Left ventricle myocardium inferior (tissue), 1 donor: ENCODE results near the gene ZNF415. TPM values are rescaled to one million over a fixed set of nuclear protein-coding genes. Genes with fewer than 3 reads are reported as not detected.
A peak's percentile ranks its signal among the peaks of the same experiment; 100 is the strongest.

Experiments used
- DNase-seq: peaks from one replicate; pipeline ENCODE4 v3.0.0-alpha.2; 2020
- H3K27ac ChIP-seq: fragments of 200-600 bp; replicated peaks from 2 replicates; pipeline ENCODE4 v1.8.0; 2021
- H3K27me3 ChIP-seq: fragments of 200-600 bp; 2 replicates; pipeline ENCODE4 v1.8.0; 2021; ENCODE audit warnings: low read depth
- H3K36me3 ChIP-seq: fragments of 200-600 bp; 2 replicates; pipeline ENCODE4 v1.8.0; 2021
- H3K4me1 ChIP-seq: fragments of 200-600 bp; 2 replicates; pipeline ENCODE4 v1.8.0; 2021
- H3K4me3 ChIP-seq: fragments of 200-600 bp; 2 replicates; pipeline ENCODE4 v1.8.0; 2021; ENCODE audit warnings: mild to moderate bottlenecking, moderate library complexity
- H3K9me3 ChIP-seq: fragments of 200-600 bp; replicated peaks from 2 replicates; pipeline ENCODE4 v1.8.0; 2021
- CTCF ChIP-seq: fragments of 200-600 bp; IDR thresholded peaks from 2 replicates; pipeline ENCODE4 v1.8.0; 2021; ENCODE audit warnings: antibody characterized with exemption, mild to moderate bottlenecking, borderline replicate concordance
- intact Hi-C: fragments of 100-400 bp; cut with micrococcal nuclease; formaldehyde crosslinking; loops from one replicate; pipeline ENCODE4 v1.11.0; 2022
- total RNA-seq: library from RNA; stranded (reverse); fragmentation: NEBNext Ultra II Directional; extraction: Animal tissue kit (Norgen Biotek cat#: 25700); gene quantifications from one replicate; pipeline ENCODE4 v1.2.1, GENCODE V29; 2021
- donor health status: DM: no; HTN: yes; CAD: no; lungs with severe emphysema.

Gene ZNF415
- total RNA-seq, 1 donor from 2014 or later = 21.0 TPM

DNA sequence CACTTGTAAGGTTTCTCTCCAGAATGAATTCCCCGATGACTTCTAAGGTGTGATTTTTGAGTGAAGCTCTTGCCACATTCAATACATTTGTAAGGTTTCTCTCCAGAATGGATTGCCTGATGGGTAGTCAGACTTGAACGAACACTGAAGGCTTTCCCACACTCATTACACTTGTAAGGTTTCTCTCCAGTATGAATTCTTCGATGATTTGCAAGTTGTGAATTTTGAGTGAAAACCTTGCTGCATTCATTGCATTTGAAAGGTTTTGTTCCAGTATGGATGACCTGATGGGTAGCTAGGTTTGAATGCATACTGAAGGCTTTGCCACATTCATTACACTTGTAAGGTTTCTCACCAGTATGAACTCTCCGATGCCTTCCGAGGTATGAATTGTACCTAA is 63.9 kb downstream of the ZNF415 start:
- H3K4me1 ChIP-seq = no peaks in the 10 kb centered on the region
- intact Hi-C loops = no loop called here
- DNase-seq = no peak
- no peak overlapping the region for H3K4me3 ChIP-seq
- H3K27me3 ChIP-seq = no peaks in the 10 kb centered on the region
- H3K27ac ChIP-seq = no peak overlapping the region
- peaks cover 95% of the 10 kb centered on the region for H3K36me3 ChIP-seq
- TF ChIP-seq CTCF = no peak
- H3K9me3 ChIP-seq = peaks cover 76% of the 10 kb centered on the region

DNA sequence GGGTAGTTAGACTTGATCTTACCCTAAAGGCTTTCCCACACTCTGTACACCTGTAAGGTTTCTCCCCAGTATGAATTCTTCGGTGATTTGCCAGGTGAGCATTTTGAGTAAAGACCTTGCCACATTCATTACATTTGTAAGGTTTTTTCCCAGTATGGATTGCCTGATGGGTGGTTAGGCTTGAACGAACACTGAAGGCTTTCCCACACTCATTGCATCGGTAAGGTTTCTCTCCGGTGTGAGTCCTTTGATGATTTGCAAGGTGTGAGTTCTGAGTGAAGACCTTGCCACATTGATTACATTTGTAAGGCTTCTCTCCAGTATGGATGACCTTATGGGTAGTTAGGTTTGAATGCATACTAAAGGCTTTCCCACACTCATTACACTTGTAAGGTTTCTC is 64.5 kb downstream of the ZNF415 start:
- peaks cover 82% of the 10 kb centered on the region for H3K9me3 ChIP-seq

GRCh38 chr19:53057904-53058580 is 74.7 kb downstream of the ZNF415 start:
- peak overlapping the region; percentile 63 for H3K4me3 ChIP-seq

More for the DNA sequence above, 64.5 kb downstream of the ZNF415 start:
- H3K4me1 ChIP-seq = no peaks in the 10 kb centered on the region
- no peak for DNase-seq
- H3K36me3 ChIP-seq = peaks cover 88% of the 10 kb centered on the region
- no peak for TF ChIP-seq CTCF
- H3K4me3 ChIP-seq = no peak overlapping the region
- intact Hi-C loops = no loop called here
- no peaks in the 10 kb centered on the region for H3K27me3 ChIP-seq
- H3K27ac ChIP-seq = no peak overlapping the region

More at GRCh38 chr19:53057904-53058580, 74.7 kb downstream of the ZNF415 start:
- Histone ChIP-seq H3K9me3 (peaks cover 62% of the 10 kb centered on the region), H3K36me3 (no peaks in the 10 kb centered on the region), H3K27ac (peak overlapping the region; percentile 12), H3K4me1 (peaks cover 6% of the 10 kb centered on the region), H3K27me3 (peaks cover 15% of the 10 kb centered on the region)
- DNase-seq = peak; percentile 46
- TF ChIP-seq CTCF = no peak
- intact Hi-C loops = no loop called here

Other genes with a start within 250 kb of the ZNF415 start
- gene ZNF320, start 235.3 kb downstream of the ZNF415 start, total RNA-seq = 11.1 TPM
- 1.6 TPM for gene ZNF888, start 209.5 kb downstream of the ZNF415 start, total RNA-seq
- gene ZNF816, start 170.0 kb downstream of the ZNF415 start, total RNA-seq = 5.9 TPM
- gene ERVV-1, start 119.0 kb downstream of the ZNF415 start, total RNA-seq = 0.11 TPM
- not detected for gene ERVV-2, start 88.2 kb downstream of the ZNF415 start, total RNA-seq
- gene ZNF160, start 29.5 kb downstream of the ZNF415 start, total RNA-seq = 16.8 TPM
- gene ZNF347, start 26.1 kb upstream of the ZNF415 start, total RNA-seq = 7.3 TPM
- 1.6 TPM for gene ZNF665, start 60.4 kb upstream of the ZNF415 start, total RNA-seq
- 25.2 TPM for gene ZNF677, start 122.0 kb upstream of the ZNF415 start, total RNA-seq
- not detected for gene VN1R2, start 125.4 kb upstream of the ZNF415 start, total RNA-seq
- gene VN1R4, start 134.8 kb upstream of the ZNF415 start, total RNA-seq = not detected
- gene ZNF845, start 200.8 kb upstream of the ZNF415 start, total RNA-seq = 3.5 TPM
- gene ZNF525, start 232.8 kb upstream of the ZNF415 start, total RNA-seq = 4.3 TPM